DMS79 (cell line): Measurements from ENCODE around the gene GUCY2C.
"Not testable (repeated sequence)": the region's sequence is repeated elsewhere in the genome, so short reads cannot be mapped to it uniquely, and the experiment has no call there.

Experiments
- DNase-seq: peaks from one replicate; lab custom pipeline; 2025; lab: John Stamatoyannopoulos, UW

The GUCY2C gene

GRCh38 chr12:14696265-14696741 lies at the start of gene GUCY2C:
Gene GUCY2C (minus strand): TSS chr12:14696599. CDS start chr12:14696448, 151 bp downstream.
- no peak for DNase-seq

- no peak for DNase-seq
Observed at GRCh38 chr12:14743061-14743460, 46.7 kb upstream of the GUCY2C start.

GRCh38 chr12:14741942-14742341 lies 45.5 kb upstream of the GUCY2C start:
- no peak for DNase-seq

GRCh38 chr12:14741153-14741552 lies 44.8 kb upstream of the GUCY2C start:
- no peak for DNase-seq

- not testable (repeated sequence) for DNase-seq
Observed at GRCh38 chr12:14736441-14736840, 40.0 kb upstream of the GUCY2C start.

GRCh38 chr12:14731821-14732220 lies 35.4 kb upstream of the GUCY2C start:
- DNase-seq, result no peak

- no peak for DNase-seq
Observed at GRCh38 chr12:14729586-14729985, 33.2 kb upstream of the GUCY2C start.

GRCh38 chr12:14723763-14724162 lies 27.4 kb upstream of the GUCY2C start:
- no peak for DNase-seq

- DNase-seq, result no peak
Observed at GRCh38 chr12:14716848-14717444, 20.5 kb upstream of the GUCY2C start.

GRCh38 chr12:14714437-14714836 lies 18.0 kb upstream of the GUCY2C start:
- peak; percentile 71 for DNase-seq

- DNase-seq, result no peak
Observed at GRCh38 chr12:14710632-14711320, 14.4 kb upstream of the GUCY2C start.

GRCh38 chr12:14701809-14702568 lies 5.6 kb upstream of the GUCY2C start:
- DNase-seq, result no peak

- no peak for DNase-seq
Observed at GRCh38 chr12:14700935-14701334, 4.5 kb upstream of the GUCY2C start.

GRCh38 chr12:14699923-14700322 lies 3.5 kb upstream of the GUCY2C start:
- DNase-seq, result no peak

- DNase-seq, result no peak
Observed at GRCh38 chr12:14698555-14698954, 2.2 kb upstream of the GUCY2C start.

- DNase-seq, result no peak
Observed at GRCh38 chr12:14695715-14696141, 671 bp downstream of the GUCY2C start.

- no peak for DNase-seq
Observed at GRCh38 chr12:14694970-14695369, 1.4 kb downstream of the GUCY2C start.

- no peak for DNase-seq
Observed at GRCh38 chr12:14694145-14694714, 2.2 kb downstream of the GUCY2C start.

- no peak for DNase-seq
Observed at GRCh38 chr12:14693116-14693515, 3.3 kb downstream of the GUCY2C start.

GRCh38 chr12:14691560-14691959 lies 4.8 kb downstream of the GUCY2C start:
- DNase-seq, result peak; percentile 45

GRCh38 chr12:14689996-14690395 lies 6.4 kb downstream of the GUCY2C start:
- DNase-seq, result no peak

- DNase-seq, result no peak
Observed at GRCh38 chr12:14689144-14689543, 7.3 kb downstream of the GUCY2C start.

GRCh38 chr12:14682231-14682630 lies 14.2 kb downstream of the GUCY2C start:
- not testable (repeated sequence) for DNase-seq
